GM21367 (cell line): Measurements from ENCODE around the gene DSC2.

ENCODE experiments used
- ATAC-seq: cut with Tn5 transposase; IDR thresholded peaks from one replicate; pipeline ENCODE4 v1.9.1; 2021; ENCODE audit not compliant: unreplicated experiment

Gene DSC2

DNA sequence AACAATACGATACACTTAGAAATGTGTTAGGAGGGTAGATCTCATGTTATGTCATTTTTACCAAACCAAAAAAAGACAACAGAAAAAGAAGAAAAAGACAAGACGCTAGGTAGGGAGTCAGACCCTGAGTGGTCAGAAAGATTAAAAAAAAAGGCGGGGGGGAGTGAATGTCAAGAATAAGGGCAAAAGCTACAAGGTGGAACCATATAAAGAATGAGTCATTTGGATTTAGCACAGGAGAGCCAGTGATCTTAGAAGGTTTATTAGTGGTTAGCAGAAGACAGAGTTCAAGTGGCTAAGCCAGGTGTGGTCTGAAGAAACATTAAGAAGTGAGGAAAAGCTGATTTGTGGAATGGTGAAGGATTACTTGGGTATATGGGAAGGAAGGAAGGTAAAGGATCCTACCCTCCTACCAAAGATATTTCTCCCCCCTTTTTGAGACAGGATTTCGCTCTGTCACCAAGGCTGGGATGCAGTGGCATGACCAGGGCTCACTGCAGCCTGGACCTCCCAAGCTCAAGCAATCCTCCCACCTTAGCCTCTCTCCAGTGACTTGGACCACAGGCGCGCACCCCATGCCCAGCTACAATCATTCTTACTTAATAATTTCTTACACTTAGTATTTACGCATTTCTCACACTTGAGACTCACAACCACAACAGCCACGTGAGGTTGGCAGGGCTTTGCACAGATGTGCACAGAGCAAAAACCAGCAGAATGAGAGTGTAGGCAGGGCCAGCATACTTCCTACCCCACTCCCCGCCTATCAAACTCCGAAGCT lies 2.6 kb downstream of the DSC2 start:
- no peak for ATAC-seq

DNA sequence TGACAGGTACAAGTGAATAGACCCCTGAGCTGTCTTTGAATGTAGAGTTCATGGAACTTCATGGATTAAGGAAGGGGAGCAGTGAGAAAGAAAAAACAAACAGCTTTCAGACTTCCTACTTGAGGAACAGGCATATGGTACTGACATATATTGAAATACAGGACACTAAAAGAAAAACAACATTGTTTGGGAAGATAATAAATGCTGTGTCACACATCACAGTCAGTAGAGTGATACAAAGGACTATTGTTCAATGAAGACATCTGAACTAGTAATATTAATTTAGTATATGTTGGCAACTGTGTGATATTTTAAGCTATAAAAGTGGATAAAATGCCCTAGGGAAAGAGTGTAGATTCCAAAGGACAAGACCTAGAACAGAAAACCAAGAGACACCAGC lies 3.3 kb downstream of the DSC2 start:
- ATAC-seq: no peak

DNA sequence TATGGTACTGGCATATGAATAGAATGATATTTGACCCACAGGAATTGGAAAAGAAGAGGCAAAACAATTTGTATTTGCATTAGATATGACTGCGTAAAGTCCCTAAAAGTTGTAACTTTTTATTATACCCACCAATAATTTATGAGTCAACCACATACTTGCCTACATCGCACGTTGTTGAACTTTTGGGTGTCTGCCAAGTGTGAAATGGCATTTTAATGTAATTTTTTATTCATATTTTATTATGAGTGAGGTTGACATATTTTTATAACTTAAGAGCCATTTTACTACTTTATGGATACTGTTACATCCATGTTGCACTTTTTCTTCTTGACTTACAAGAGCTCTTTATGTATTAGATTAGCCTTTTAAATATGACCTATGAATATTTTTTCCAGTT lies 4.6 kb downstream of the DSC2 start:
- ATAC-seq: no peak

DNA sequence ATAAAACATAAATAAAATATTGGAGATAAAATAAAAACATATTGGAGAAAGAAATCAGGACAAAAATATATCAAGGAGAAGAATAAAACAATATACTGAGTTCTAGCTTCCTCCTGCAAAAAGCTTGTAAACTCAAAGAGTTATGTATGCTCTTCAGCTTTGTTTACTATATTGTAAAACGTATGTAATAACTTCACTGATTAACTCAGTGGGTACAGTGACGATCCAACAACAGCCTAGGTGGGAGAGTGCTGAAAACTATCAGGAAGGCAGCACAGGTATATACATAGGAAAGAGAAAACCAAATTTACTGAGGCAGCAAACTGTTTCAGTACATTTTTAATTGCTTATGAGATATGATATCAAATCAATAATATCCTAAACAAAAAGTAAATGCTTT lies 8.3 kb downstream of the DSC2 start:
- ATAC-seq: no peak

DNA sequence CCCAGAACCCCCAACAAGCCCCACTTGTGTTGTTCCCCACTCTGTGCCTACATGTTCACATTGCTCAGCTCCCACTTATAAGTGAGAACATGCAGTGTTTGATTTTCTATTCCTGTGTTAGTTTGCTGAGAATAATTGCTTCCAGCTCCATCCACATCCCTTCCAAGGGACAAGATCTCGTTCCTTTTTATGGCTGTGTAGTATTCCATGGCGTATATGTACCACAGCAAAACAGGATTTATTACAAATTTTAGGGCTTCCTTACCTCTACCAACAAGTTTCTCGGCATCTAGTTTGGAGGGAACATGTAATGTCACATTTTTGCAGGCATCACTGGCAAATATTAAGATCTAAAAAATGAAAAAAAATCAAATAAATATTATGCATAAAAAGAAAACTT lies 8.9 kb downstream of the DSC2 start:
- no peak for ATAC-seq

DNA sequence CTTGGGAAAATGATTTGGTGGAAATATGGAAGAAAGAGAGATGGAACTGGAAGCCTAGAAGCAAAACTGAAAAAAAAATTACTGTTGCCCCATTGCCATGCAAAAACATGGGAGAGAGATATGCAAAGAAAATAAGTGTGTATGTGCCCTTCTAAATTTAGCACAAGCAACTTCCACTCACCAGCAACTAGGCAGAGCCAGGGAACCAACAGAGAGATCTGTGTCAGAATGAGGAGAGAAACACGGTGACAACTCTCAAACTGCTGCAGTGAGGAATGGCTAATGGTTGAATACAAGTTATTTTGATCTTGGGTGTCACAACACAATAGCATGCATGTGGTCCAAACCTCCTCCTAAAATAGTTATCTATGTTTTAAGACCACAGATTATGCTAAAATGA lies 10.9 kb downstream of the DSC2 start:
- ATAC-seq: no peak

DNA sequence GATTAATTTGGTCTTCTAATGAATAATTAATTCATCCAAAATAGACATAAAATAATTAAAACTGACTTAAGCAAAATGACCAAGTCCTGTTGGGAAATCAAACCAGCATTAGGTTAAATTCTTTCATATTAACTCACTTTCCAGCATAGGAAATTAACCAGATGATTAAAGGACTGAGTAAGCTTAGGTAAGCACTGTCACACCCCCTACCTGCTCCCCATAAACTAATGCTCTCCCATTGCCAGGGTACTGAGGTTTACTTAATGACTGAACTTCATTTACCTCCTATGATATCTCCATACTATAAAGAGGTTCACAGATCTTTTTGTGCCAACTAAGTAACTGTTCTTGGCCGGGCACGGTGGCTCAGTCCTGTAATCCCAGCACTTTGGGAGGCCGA lies 13.7 kb downstream of the DSC2 start:
- no peak for ATAC-seq

DNA sequence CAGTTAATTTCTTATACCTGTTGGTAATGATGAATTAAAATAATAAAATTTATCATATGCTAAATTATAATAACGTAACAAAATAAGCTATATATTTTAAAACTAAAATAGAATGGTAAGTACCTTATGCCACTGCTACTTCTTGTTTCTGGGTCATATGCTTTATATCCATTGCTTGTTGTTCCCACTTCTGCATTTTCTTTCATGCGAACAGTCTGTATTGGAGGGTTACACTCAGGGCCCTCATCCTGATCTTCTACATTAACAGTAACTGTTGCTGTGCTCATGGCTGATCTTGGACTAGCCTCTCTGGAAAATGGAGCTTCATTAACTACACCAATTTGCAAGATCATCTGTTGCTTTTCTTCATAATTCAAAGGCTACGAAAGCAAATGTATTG lies 22.2 kb downstream of the DSC2 start:
- ATAC-seq: no peak

DNA sequence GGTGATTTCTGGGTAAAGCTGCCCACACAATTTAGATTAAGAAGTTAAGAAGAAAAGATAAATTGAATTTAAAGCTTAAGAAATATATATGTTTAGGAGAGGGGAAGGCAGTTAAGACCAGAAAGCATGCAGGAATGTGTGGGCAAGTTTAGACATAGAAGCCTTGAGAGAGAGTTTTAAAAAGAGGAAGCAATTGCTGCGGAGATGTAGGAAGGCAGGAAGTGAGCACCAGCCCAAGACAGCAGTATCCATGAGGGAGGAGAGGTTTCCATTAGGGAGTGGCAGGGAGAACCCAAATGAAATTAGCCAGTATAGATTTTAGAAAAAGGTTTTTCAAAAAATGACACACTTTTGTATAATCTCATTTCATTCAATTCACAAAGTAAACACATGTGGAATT lies 24.3 kb downstream of the DSC2 start:
- no peak for ATAC-seq

DNA sequence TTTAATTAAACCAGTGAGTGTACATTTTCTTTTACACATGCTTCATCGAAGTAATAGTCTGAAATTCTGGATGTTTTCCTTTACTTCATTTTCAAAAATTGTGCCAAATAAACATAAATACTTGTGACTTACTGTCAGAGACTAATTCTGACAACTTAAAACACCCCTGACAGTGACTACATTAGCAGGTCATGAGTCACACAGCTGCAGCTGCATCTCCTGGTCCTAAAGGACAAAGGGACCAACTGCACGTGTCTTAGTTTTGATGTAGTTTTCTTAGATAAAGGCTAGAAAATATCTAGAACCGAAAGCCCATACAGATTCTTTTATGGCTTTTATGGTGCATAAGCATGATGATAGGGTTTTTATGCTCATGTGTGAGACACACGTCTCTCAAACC lies 30.0 kb downstream of the DSC2 start:
- ATAC-seq: no peak

DNA sequence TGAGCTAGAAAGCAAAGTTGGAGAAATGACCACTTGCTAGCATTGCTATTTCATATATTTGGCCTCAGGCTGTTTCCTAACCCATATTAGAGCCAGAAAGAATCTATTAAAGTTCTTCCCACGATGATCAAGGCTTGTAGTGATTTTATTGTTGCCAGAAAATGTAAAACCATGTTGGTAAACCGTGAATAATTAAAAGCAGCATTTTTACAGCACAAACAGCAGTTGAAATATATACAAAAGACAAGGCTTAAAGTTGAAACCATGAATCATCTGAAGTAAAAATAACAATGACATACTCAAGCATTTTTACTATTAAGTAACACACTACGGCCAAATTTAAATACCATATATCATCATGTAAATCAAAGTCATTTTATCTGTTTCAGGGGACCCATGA lies 32.0 kb downstream of the DSC2 start:
- ATAC-seq: no peak

DNA sequence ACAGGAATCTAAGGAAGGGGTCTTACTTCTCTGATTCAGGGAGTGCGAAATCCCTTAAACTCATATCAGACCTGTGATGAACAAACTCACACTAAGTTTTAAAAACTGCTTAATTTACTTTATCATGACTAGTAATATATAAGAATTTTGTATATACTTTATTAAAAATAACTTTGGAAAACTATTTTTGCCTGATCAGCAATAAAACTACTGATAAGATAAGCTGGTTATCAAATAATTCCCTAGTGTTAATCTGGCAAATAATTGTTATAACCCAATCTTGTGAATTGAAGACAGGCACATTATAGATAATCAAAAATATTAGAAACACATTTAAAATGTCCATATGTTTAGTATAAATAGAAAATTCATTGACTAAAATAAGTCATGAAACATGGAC lies 36.0 kb downstream of the DSC2 start:
- ATAC-seq: no peak

DNA sequence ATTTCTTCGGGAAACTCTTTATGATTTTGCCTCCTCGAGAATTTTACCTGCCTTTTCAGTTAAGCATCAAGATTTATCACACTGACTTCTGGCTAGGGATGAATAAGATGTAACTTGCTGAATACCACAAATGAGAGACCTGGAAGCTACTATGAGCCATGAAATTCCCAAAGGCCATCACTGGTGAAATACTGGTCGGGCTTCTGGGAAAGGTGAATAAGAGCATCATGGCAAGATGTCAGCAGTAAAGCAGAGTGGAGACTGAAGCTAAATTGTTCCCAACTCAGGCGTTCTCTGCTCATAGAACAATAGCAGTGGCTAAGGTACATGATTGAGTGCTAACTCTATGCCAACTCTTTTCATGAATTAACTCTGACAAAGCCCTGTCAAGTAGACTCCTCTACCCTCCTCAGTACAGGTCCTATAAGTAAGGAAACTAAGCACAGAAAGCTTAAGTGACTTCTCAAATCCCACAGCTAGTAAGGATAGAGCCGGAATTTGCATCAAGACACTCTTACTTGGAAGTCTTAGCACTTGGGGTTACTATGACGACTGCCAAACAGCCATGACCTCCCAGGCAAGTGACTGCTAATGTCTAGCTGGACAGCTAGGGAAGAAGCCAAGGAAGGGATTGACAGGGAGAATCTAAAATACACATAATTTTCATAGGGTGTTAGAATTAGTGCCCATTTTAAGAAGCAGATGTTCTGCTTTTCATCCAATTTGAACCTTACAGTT lies 37.0 kb downstream of the DSC2 start:
- no peak for ATAC-seq

DNA sequence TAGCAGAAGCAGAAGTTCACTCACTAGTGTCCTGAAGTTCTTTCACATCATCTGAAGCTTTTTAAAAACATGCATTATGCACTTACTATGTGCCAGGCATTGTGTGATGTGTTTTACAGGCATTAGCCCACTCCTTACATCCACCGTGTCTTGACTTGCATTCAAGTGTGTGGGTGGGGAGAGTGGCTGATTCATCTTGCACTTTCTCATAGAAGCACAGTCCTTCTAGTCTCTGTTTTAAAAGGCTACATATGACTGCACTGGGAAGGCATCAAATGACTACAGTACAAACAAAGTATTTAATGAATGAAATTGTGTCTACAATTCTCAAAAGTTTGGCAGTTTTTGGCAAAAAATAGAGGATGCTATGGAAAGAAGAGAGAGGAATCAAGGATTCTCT lies 38.1 kb downstream of the DSC2 start:
- ATAC-seq: no peak

DNA sequence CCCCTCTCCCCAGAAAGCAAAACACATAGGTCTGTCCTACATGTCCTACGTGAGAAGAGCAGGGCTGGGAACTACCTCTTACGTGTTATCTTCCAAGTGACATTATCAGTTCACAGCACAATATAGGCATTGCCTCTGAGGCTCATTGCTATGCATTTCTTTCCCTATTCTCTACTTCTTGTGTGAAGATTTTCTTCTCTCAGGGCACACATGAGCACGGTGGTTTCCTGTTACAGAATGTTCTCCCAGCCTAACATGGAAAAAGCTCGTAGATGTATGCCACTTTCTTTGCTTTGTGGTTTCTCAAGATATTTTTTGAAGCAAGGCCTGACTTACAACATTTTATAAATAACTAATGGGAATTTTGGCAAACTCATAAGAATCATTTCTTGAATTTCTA lies 40.3 kb downstream of the DSC2 start:
- no peak for ATAC-seq

DNA sequence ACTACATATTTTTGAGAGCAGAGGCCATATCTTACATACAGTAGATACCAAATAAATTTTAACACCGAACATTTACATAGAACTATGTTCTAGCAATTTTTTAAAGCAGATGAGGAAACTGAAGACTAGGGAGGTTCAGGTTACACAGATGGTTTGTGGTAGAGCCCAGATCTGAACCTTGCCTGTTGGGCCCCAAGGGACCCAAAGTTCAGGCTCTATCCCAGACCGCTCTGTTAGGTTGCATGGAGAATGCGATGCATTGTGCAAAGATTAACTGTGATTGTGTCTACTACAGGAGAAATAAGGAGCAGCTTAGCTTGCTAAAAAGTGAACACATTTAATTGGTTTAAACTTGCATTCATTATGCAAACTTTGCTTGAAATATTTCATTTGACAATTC lies 43.3 kb downstream of the DSC2 start:
- ATAC-seq: no peak

DNA sequence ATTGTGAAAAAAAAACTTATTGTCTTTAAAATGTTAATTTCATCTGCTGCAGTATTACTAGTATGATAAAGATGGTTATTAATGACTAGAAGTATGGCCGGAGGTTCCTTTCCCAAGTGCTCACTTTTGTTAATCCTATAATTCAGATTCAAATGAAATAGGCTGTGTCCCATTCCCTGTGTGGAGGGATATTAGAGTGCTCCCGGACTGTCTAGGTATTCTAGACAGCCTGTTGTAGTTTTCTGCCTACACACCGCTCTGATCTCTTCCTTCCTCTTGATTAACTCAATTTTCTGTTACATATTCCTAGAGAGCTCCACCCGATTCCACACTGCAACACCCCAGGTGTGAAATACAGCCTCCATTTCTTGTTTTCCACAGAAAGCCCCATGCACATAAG lies 44.3 kb downstream of the DSC2 start:
- ATAC-seq: no peak

DNA sequence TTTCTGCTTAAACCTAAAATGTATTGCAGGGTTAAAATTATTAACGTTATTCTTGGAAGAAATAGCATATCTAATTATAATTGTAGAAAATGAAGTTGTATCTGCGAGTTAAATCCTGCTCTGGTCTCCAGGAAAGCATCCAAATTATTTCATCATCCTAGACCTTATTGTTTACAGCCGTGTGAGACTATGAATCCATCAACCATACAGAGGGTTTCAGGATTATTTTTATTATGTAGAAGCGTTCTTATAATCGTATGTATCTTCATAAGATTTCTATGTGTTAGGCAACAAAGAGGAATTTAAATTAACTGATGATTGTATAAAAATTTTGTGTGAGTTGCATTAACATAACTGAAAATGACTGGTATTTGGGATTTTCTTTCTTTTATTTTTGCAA lies 45.2 kb downstream of the DSC2 start:
- no peak for ATAC-seq

DNA sequence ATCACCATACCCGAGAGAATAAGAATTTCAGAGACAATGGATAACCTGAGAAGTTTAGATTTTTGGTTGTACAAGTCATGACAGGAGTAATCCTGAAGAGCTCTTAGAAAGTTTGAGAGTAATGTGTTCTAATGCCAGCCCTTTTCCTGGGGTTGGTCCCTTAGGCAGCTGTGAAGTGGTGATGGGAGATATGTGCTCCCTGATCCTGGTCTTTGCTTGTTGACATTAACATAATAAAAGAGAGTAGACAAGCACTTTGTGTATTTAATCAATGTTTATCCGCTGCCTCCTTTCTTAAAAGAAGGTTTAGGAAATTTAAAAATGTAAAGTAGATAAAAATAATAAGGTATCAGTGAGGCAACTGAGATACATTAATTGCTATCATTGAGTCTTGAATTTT lies 45.9 kb downstream of the DSC2 start:
- ATAC-seq: no peak

DNA sequence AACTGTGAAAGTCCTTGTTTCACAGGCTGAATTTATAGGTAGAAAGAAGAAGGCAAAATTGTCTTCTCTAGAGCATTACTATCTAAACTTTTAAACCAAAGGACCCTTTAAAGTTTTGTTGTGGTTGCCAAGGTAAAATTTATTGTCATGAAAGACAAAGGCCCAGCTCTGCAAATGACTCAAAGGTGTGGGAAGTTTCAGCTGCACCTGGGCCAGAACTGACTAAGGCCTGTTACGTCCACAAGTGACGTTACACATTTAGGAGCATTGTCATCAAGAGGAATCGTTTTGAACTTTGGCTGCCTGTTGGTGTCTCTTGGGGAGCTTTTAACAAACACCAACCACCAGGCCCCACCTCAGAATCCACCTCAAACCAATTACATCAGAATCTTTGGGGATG lies 51.6 kb downstream of the DSC2 start:
- no peak for ATAC-seq

DNA sequence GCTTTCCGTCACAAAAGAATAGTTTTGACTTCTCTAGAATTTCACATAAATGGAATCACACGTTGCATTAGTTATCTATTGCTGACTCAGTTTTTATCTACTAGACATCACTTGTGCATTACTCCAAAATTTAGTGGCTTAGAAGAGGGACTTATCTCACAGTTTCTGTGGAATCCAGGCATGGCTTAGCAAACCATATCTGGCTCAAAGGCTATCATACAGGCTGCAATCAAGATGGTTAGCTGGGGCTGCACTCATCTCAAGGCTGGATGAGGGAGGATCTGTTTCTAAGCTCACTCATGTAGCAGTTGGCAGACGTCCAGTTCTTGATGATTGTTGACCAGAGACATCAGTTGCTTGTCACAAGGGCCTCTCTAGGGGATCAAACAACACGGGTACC lies 53.0 kb downstream of the DSC2 start:
- no peak for ATAC-seq

DNA sequence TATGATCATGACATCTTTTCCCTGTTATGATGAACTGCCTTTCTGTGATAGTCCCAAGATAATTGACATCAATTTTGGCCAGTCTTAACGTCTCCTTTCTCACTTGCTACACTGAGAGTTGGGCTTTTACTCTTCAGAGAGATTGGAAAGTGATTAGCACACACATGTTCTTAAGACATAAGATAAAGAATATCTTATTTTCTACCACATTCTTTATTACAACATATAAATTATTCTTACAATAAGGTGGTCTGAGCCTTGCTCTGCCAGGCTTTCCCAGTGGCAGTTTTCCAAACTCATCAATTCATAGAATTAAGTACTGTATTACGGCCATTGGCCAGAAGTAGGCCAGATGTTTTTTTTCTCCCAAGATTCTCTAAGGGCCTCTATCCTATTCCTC lies 54.0 kb downstream of the DSC2 start:
- ATAC-seq: no peak

DNA sequence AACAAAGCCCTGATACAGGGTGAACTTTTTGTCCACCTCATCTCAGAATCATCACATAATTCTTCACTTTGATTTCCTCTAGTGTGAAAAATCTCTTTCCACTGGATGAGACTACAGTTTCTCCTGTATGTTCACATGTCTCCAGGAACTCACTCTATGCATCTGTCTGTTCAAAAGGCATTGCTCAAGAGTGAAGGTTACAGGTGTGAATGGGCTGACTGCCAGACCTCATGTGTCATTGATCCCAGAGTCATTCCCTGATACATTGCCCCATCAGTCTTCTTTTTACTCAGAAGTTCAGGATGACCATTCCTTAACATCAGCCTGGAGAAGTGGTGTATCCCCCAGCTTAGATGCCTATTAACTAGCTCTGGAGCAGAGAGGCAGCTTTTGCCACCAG lies 55.3 kb downstream of the DSC2 start:
- no peak for ATAC-seq
